ENCODE data around the gene GPR82. TPM values are rescaled to one million over a fixed set of nuclear protein-coding genes. Genes with fewer than 3 reads are reported as not detected.

GPR82 gene
- polyA plus RNA-seq, 1 donor (not counting 4 experiments of a cell fraction or from before 2014, with no cell fraction given) = not detected

- dilution Hi-C loops (cut with MboI; ENCODE audit: extremely low pct_ligation_motif_present, low sequenced_read_pairs) = no loop called here
- DNase-seq (ENCODE audit: low read depth, low spot score) (no peak), FAIRE-seq (no peak)
- no peaks in the 10 kb centered on the region for H3K36me3 ChIP-seq (ENCODE audit: control insufficient read depth in 2 of 2, extremely low read depth in 1 of 2, insufficient read depth in 2 of 2, low read length in 2 of 2)
- no peak for TF ChIP-seq EZH2 (IDR thresholded peaks at IDR 0.05; ENCODE audit: low read length)
- no peak for TF ChIP-seq CTCF (optimal IDR thresholded peaks at IDR 0.05 in 1 of 3, IDR thresholded peaks at IDR 0.05 in 1 of 3, conservative IDR thresholded peaks at IDR 0.05 in 1 of 3; ENCODE audit: extremely low read depth in 1 of 3, insufficient read depth in 2 of 3, low read length in 3 of 3)
- no peaks in the 10 kb centered on the region for H3K9me1 ChIP-seq (ENCODE audit: control insufficient read depth, extremely low read depth, insufficient read depth, low read length)
- H3K79me2 ChIP-seq (ENCODE audit: control insufficient read depth, insufficient read depth, low read length) = no peaks in the 10 kb centered on the region
- H3K4me3 ChIP-seq (ENCODE audit: control insufficient read depth in 2 of 3, extremely low read depth in 1 of 3, insufficient read depth in 2 of 3, low read depth in 1 of 3, low read length in 3 of 3) = no peak overlapping the region
- H3K27me3 ChIP-seq (ENCODE audit: control insufficient read depth, extremely low read depth, insufficient read depth, low read length) = no peaks in the 10 kb centered on the region
- no peak overlapping the region for H2AFZ ChIP-seq (ENCODE audit: control insufficient read depth, low read length)
- H3K27ac ChIP-seq (ENCODE audit: control insufficient read depth, insufficient read depth, low read length) = no peak overlapping the region
- no peaks in the 10 kb centered on the region for H3K4me1 ChIP-seq (ENCODE audit: control insufficient read depth, extremely low read depth, insufficient read depth, low read length)
- H3K9ac ChIP-seq (ENCODE audit: control insufficient read depth, extremely low read depth, insufficient read depth, low read length) = no peak overlapping the region
- H4K20me1 ChIP-seq (ENCODE audit: control insufficient read depth, extremely low read depth, insufficient read depth, low read length) = no peaks in the 10 kb centered on the region
- no peak overlapping the region for H3K4me2 ChIP-seq (ENCODE audit: control insufficient read depth, extremely low read depth, insufficient read depth, low read depth, low read length)
- H3K9me3 ChIP-seq (ENCODE audit: control insufficient read depth, low read depth, low read length) = no peaks in the 10 kb centered on the region
Observed at GRCh38 chrX:41728125-41728524, 4.1 kb downstream of the GPR82 start.

- no peaks in the 10 kb centered on the region for H3K27me3 ChIP-seq (ENCODE audit: control insufficient read depth, extremely low read depth, insufficient read depth, low read length)
- H3K36me3 ChIP-seq (ENCODE audit: control insufficient read depth in 2 of 2, extremely low read depth in 1 of 2, insufficient read depth in 2 of 2, low read length in 2 of 2) = no peaks in the 10 kb centered on the region
- no peak overlapping the region for H3K27ac ChIP-seq (ENCODE audit: control insufficient read depth, insufficient read depth, low read length)
- no peaks in the 10 kb centered on the region for H3K9me3 ChIP-seq (ENCODE audit: control insufficient read depth, low read depth, low read length)
- no peak for FAIRE-seq
- no peak overlapping the region for H3K4me3 ChIP-seq (ENCODE audit: control insufficient read depth in 2 of 3, extremely low read depth in 1 of 3, insufficient read depth in 2 of 3, low read depth in 1 of 3, low read length in 3 of 3)
- dilution Hi-C loops (cut with MboI; ENCODE audit: extremely low pct_ligation_motif_present, low sequenced_read_pairs) = no loop called here
- no peaks in the 10 kb centered on the region for H3K79me2 ChIP-seq (ENCODE audit: control insufficient read depth, insufficient read depth, low read length)
- TF ChIP-seq CTCF (optimal IDR thresholded peaks at IDR 0.05 in 1 of 3, IDR thresholded peaks at IDR 0.05 in 1 of 3, conservative IDR thresholded peaks at IDR 0.05 in 1 of 3; ENCODE audit: extremely low read depth in 1 of 3, insufficient read depth in 2 of 3, low read length in 3 of 3) (no peak), EZH2 (IDR thresholded peaks at IDR 0.05; ENCODE audit: low read length) (no peak)
- no peak overlapping the region for H3K4me2 ChIP-seq (ENCODE audit: control insufficient read depth, extremely low read depth, insufficient read depth, low read depth, low read length)
- no peak overlapping the region for H2AFZ ChIP-seq (ENCODE audit: control insufficient read depth, low read length)
- H3K4me1 ChIP-seq (ENCODE audit: control insufficient read depth, extremely low read depth, insufficient read depth, low read length) = no peaks in the 10 kb centered on the region
- H4K20me1 ChIP-seq (ENCODE audit: control insufficient read depth, extremely low read depth, insufficient read depth, low read length) = no peaks in the 10 kb centered on the region
- H3K9me1 ChIP-seq (ENCODE audit: control insufficient read depth, extremely low read depth, insufficient read depth, low read length) = no peaks in the 10 kb centered on the region
- H3K9ac ChIP-seq (ENCODE audit: control insufficient read depth, extremely low read depth, insufficient read depth, low read length) = no peak overlapping the region
- DNase-seq (ENCODE audit: low read depth, low spot score) = no peak
Observed at GRCh38 chrX:41730081-41730480, 6.1 kb downstream of the GPR82 start.
